HEK293 (cell line): ENCODE results near the gene SLC25A25.

Source experiments
- CTCF ChIA-PET: fragments of 350-600 bp; formaldehyde crosslinking; extraction: SDS; loops from one replicate; lab custom pipeline; 2021; ENCODE audit warnings: antibody characterized with exemption; lab: Yijun Ruan, JAX
- POLR2A ChIA-PET: fragments of 300-600 bp; formaldehyde crosslinking; extraction: SDS; loops from one replicate; lab custom pipeline; 2020; ENCODE audit warnings: antibody characterized with exemption, inconsistent platforms; lab: Yijun Ruan, JAX
- H3K27ac ChIP-seq: fragments of 200-500 bp; sonication (Bioruptor generic); 2 replicates; pipeline ENCODE4 v1.5.1; 2014; ENCODE audit warnings: low read depth, low read length, control low read depth, inconsistent platforms; ENCODE audit errors: extremely low read depth
- H3K36me3 ChIP-seq, 2 experiments: fragments of 200-500 bp in 1 of 2; sonication (Bioruptor generic) in 1 of 2; 1 replicate in 1 of 2; 2 replicates in 1 of 2; pipeline ENCODE4 v1.5.1; 2014 to 2017; ENCODE audit warnings: inconsistent platforms in 2 of 2, low read length in 2 of 2; ENCODE audit not compliant: control insufficient read depth in 2 of 2, insufficient read depth in 1 of 2
- H3K4me1 ChIP-seq: fragments of 200-500 bp; sonication (Bioruptor generic); 2 replicates; pipeline ENCODE4 v1.5.1; 2014; ENCODE audit warnings: mild to moderate bottlenecking, low read length, inconsistent platforms; ENCODE audit not compliant: control insufficient read depth, insufficient read depth
- H3K4me3 ChIP-seq: 2 replicates; pipeline ENCODE4 v1.5.1; 2011; ENCODE audit warnings: low read depth, mild to moderate bottlenecking, control low read depth, low read length, moderate library complexity
- H3K9me3 ChIP-seq: fragments of 200-500 bp; sonication (Bioruptor generic); 2 replicates; pipeline ENCODE4 v1.5.1; 2014; ENCODE audit warnings: low read depth, low read length, inconsistent platforms; ENCODE audit not compliant: control insufficient read depth, insufficient read depth
- CTCF ChIP-seq: fragments of 450-650 bp; formaldehyde crosslinking; IDR thresholded peaks from 2 replicates; pipeline ENCODE4 v1.5.1; 2016; ENCODE audit warnings: missing biosample characterization, missing genetic modification characterization
- GLIS1 ChIP-seq: fragments of 450-650 bp; formaldehyde crosslinking; IDR thresholded peaks from 2 replicates; pipeline ENCODE4 v1.5.1; 2016; ENCODE audit warnings: missing biosample characterization, missing genetic modification characterization
- KLF16 ChIP-seq: fragments of 450-650 bp; formaldehyde crosslinking; IDR thresholded peaks from 2 replicates; pipeline ENCODE4 v1.5.1; 2017; ENCODE audit warnings: missing biosample characterization, missing genetic modification characterization
- KLF7 ChIP-seq: fragments of 450-650 bp; formaldehyde crosslinking; IDR thresholded peaks from 2 replicates; pipeline ENCODE4 v1.5.1; 2016; ENCODE audit warnings: missing biosample characterization, missing genetic modification characterization, borderline replicate concordance
- PRDM6 ChIP-seq: fragments of 450-650 bp; formaldehyde crosslinking; IDR thresholded peaks from 2 replicates; pipeline ENCODE4 v1.5.1; 2017; ENCODE audit warnings: missing biosample characterization, missing genetic modification characterization
- SP3 ChIP-seq: fragments of 450-650 bp; formaldehyde crosslinking; IDR thresholded peaks from 2 replicates; pipeline ENCODE4 v1.5.1; 2016; ENCODE audit warnings: missing biosample characterization, missing genetic modification characterization
- TRIM28 ChIP-seq: IDR thresholded peaks from 2 replicates; pipeline ENCODE4 v1.6.1; 2011; ENCODE audit warnings: low read length, control low read depth, borderline replicate concordance
- ZBTB26 ChIP-seq: fragments of 450-650 bp; formaldehyde crosslinking; optimal IDR thresholded peaks from 2 replicates; pipeline ENCODE3; 2016; ENCODE audit warnings: missing biosample characterization, mild to moderate bottlenecking, missing genetic modification characterization
- ZBTB7A ChIP-seq: fragments of 450-650 bp; formaldehyde crosslinking; IDR thresholded peaks from 2 replicates; pipeline ENCODE4 v1.5.1; 2016; ENCODE audit warnings: low read depth, missing biosample characterization, missing genetic modification characterization
- ZEB2 ChIP-seq: fragments of 450-650 bp; formaldehyde crosslinking; IDR thresholded peaks from 2 replicates; pipeline ENCODE4 v1.5.1; 2016; ENCODE audit warnings: missing biosample characterization, missing genetic modification characterization
- ZFP69B ChIP-seq: fragments of 450-650 bp; formaldehyde crosslinking; IDR thresholded peaks from 2 replicates; pipeline ENCODE4 v1.5.1; 2016; ENCODE audit warnings: missing biosample characterization, missing genetic modification characterization
- ZNF114 ChIP-seq: fragments of 450-650 bp; formaldehyde crosslinking; IDR thresholded peaks from 2 replicates; pipeline ENCODE4 v1.5.0; 2017; ENCODE audit warnings: missing biosample characterization, missing genetic modification characterization
- ZNF184 ChIP-seq: fragments of 450-650 bp; IDR thresholded peaks from 2 replicates; pipeline ENCODE4 v1.5.1; 2018; ENCODE audit warnings: missing biosample characterization, mild to moderate bottlenecking, missing genetic modification characterization
- ZNF302 ChIP-seq: fragments of 450-650 bp; formaldehyde crosslinking; IDR thresholded peaks from 2 replicates; pipeline ENCODE4 v1.5.1; 2016; ENCODE audit warnings: missing biosample characterization, missing genetic modification characterization, low read depth
- ZNF335 ChIP-seq: fragments of 450-650 bp; formaldehyde crosslinking; conservative IDR thresholded peaks from 2 replicates; pipeline ENCODE4 v1.5.1; 2016; ENCODE audit warnings: missing biosample characterization, missing genetic modification characterization
- ZNF398 ChIP-seq: fragments of 450-650 bp; formaldehyde crosslinking; IDR thresholded peaks from 2 replicates; pipeline ENCODE4 v1.5.1; 2017; ENCODE audit warnings: missing biosample characterization, missing genetic modification characterization
- ZNF423 ChIP-seq: fragments of 450-650 bp; formaldehyde crosslinking; IDR thresholded peaks from 2 replicates; pipeline ENCODE4 v1.5.1; 2016; ENCODE audit warnings: missing biosample characterization, missing genetic modification characterization
- ZNF449 ChIP-seq: fragments of 450-650 bp; formaldehyde crosslinking; IDR thresholded peaks from 2 replicates; pipeline ENCODE4 v1.5.1; 2017; ENCODE audit warnings: missing biosample characterization, mild to moderate bottlenecking, missing genetic modification characterization, moderate library complexity
- ZNF521 ChIP-seq: fragments of 450-650 bp; formaldehyde crosslinking; IDR thresholded peaks from 2 replicates; pipeline ENCODE4 v1.5.1; 2017; ENCODE audit warnings: missing biosample characterization, mild to moderate bottlenecking, missing genetic modification characterization
- ZNF561 ChIP-seq: fragments of 450-650 bp; IDR thresholded peaks from 2 replicates; pipeline ENCODE4 v1.5.1; 2018; ENCODE audit warnings: missing biosample characterization, missing genetic modification characterization, borderline replicate concordance
- ZNF624 ChIP-seq: fragments of 450-650 bp; formaldehyde crosslinking; IDR thresholded peaks from 2 replicates; pipeline ENCODE4 v1.5.1; 2017; ENCODE audit warnings: missing biosample characterization, missing genetic modification characterization
- ZNF629 ChIP-seq: fragments of 450-650 bp; formaldehyde crosslinking; IDR thresholded peaks from 2 replicates; pipeline ENCODE4 v1.5.1; 2017; ENCODE audit warnings: missing biosample characterization, missing genetic modification characterization
- ZNF664 ChIP-seq: fragments of 450-650 bp; formaldehyde crosslinking; IDR thresholded peaks from 2 replicates; pipeline ENCODE4 v1.5.1; 2016; ENCODE audit warnings: missing biosample characterization, missing genetic modification characterization
- ZNF692 ChIP-seq: fragments of 450-650 bp; formaldehyde crosslinking; IDR thresholded peaks from 2 replicates; pipeline ENCODE4 v1.5.1; 2016; ENCODE audit warnings: missing biosample characterization, missing genetic modification characterization

The SLC25A25 gene

GRCh38 chr9:128127568-128127989 lies 59.5 kb downstream of the SLC25A25 start, which contains the start of gene PTGES2 (continued):
- TF ChIP-seq ZNF449 (tag by site-specific recombination), result peak; percentile 58; the same call in 1 of the 2 replicates
- no peak for TF ChIP-seq ZNF184
- TF ChIP-seq ZEB2 (tag by site-specific recombination), result no peak
- TF ChIP-seq ZNF629, result 0 out of 2 replicates have a peak, but pooled peaks have one; percentile 44

- peaks cover 0 to 26% of the 10 kb centered on the region in 2 experiments; a peak in 2 of 3 replicates for H3K36me3 ChIP-seq
- H3K9me3 ChIP-seq, result no peaks in the 10 kb centered on the region
- POLR2A ChIA-PET, result interaction anchor here (0.6 to 1.9 kb wide), 12 partner anchors 8 to 186 kb away, joined by 3 to 13 read pairs (median 4); partner anchors contain the start of genes BBLN, GOLGA2, NAIF1 and SWI5
- H3K27ac ChIP-seq, result peak overlapping the region; percentile 85
- H3K4me3 ChIP-seq, result peak overlapping the region; percentile 83
- CTCF ChIA-PET, result interaction anchor here (0.6 to 2.5 kb wide), 9 partner anchors 8 to 109 kb away, joined by 3 to 15 read pairs (median 4); no protein-coding TSS in a partner anchor
- H3K4me1 ChIP-seq, result no peaks in the 10 kb centered on the region
- TF ChIP-seq KLF7 (tag by site-specific recombination) (no peak), ZNF302 (tag by site-specific recombination) (no peak), SP3 (tag by site-specific recombination) (peak; percentile 95), PRDM6 (no peak), CTCF (tag by site-specific recombination) (0 out of 2 replicates have a peak, but pooled peaks have one; percentile 5), ZNF521 (tag by site-specific recombination) (no peak), ZNF692 (tag by site-specific recombination) (peak; percentile 24; the same call in 1 of the 2 replicates), ZNF335 (tag by site-specific recombination) (peak; percentile 99), ZNF561 (tag by site-specific recombination) (no peak), GLIS1 (peak; percentile 34; the same call in 1 of the 2 replicates), ZBTB7A (no peak), ZNF423 (tag by site-specific recombination) (0 out of 2 replicates have a peak, but pooled peaks have one; percentile 6), KLF16 (peak; percentile 90), ZBTB26 (tag by site-specific recombination) (peak; percentile 60), ZNF664 (no peak), ZFP69B (tag by site-specific recombination) (peak; percentile 8; the same call in 1 of the 2 replicates), ZNF114 (tag by site-specific recombination) (no peak), ZEB2 (tag by site-specific recombination) (peak; percentile 81; the same call in 1 of the 2 replicates), ZNF398 (tag by site-specific recombination) (no peak), ZNF624 (tag by site-specific recombination) (no peak), TRIM28 (no peak)
These were observed 60.2 kb downstream of the SLC25A25 start for GRCh38 chr9:128127990-128128835.
